ENCODE results near the gene DSCAM. TPM values are rescaled to one million over a fixed set of nuclear protein-coding genes. Genes with fewer than 3 reads are reported as not detected.

The DSCAM gene
- total and polyA plus RNA-seq, 2 donors (not counting 1 experiment from before 2014, with no cell fraction given) = under 0.01 to 0.01 TPM

DNA sequence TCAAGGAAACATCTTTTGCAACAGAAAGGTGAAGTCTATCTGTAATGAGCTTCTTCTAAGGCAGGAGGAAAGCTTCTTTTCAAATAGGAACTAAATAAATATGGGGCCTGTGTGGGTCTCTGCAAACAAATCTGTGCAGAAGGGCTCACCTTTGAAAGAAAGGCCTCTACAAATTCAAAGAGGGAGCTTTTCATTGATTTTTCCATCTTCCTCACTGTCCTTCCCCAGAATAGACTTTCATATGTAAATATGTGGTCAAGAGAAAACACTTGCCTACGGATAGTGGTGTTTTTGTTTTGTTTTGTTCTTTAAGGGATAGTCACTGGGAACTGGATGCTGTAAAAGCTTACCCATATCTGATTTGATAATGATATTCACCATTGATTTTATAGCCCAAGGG is 223.4 kb downstream of the DSCAM start:
- Histone ChIP-seq H3K9ac (ENCODE audit: insufficient read depth, low read length) (no peak overlapping the region), H4K20me1 (ENCODE audit: control insufficient read depth, extremely low read depth, insufficient read depth, low read length) (no peaks in the 10 kb centered on the region), H3K36me3 (ENCODE audit: control insufficient read depth, insufficient read depth, low read length) (no peaks in the 10 kb centered on the region), H2AFZ (ENCODE audit: low read length) (no peak overlapping the region), H3K27ac (ENCODE audit: insufficient read depth, low read length) (no peak overlapping the region), H3K4me2 (ENCODE audit: extremely low read depth, insufficient read depth, low read length) (no peak overlapping the region), H3K79me2 (ENCODE audit: control insufficient read depth, insufficient read depth, low read length) (no peaks in the 10 kb centered on the region), H3K9me3 (ENCODE audit: control insufficient read depth, insufficient read depth, low read depth, low read length) (no peaks in the 10 kb centered on the region), H3K4me3 (replicated peaks in 1 of 4; ENCODE audit: control extremely low read depth in 1 of 4, insufficient read depth in 1 of 4, low read depth in 3 of 4, low read length in 4 of 4) (no peak overlapping the region), H3K4me1 (ENCODE audit: control insufficient read depth, extremely low read depth, insufficient read depth, low read length) (no peaks in the 10 kb centered on the region), H3K27me3 (ENCODE audit: control insufficient read depth, insufficient read depth, low read length) (no peaks in the 10 kb centered on the region)
- TF ChIP-seq, protein P1, sequence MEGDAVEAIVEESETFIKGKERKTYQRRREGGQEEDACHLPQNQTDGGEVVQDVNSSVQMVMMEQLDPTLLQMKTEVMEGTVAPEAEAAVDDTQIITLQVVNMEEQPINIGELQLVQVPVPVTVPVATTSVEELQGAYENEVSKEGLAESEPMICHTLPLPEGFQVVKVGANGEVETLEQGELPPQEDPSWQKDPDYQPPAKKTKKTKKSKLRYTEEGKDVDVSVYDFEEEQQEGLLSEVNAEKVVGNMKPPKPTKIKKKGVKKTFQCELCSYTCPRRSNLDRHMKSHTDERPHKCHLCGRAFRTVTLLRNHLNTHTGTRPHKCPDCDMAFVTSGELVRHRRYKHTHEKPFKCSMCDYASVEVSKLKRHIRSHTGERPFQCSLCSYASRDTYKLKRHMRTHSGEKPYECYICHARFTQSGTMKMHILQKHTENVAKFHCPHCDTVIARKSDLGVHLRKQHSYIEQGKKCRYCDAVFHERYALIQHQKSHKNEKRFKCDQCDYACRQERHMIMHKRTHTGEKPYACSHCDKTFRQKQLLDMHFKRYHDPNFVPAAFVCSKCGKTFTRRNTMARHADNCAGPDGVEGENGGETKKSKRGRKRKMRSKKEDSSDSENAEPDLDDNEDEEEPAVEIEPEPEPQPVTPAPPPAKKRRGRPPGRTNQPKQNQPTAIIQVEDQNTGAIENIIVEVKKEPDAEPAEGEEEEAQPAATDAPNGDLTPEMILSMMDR (conservative IDR thresholded peaks at IDR 0.05 in 1 of 2, IDR thresholded peaks at IDR 0.05 in 1 of 2; ENCODE audit: low read depth in 1 of 2, low read length in 2 of 2) = no peak
- no peak for TF ChIP-seq EZH2 (IDR thresholded peaks at IDR 0.05; ENCODE audit: low read length, missing control alignments)
- no peak for DNase-seq (ENCODE audit: low read depth in 2 of 2)

DNA sequence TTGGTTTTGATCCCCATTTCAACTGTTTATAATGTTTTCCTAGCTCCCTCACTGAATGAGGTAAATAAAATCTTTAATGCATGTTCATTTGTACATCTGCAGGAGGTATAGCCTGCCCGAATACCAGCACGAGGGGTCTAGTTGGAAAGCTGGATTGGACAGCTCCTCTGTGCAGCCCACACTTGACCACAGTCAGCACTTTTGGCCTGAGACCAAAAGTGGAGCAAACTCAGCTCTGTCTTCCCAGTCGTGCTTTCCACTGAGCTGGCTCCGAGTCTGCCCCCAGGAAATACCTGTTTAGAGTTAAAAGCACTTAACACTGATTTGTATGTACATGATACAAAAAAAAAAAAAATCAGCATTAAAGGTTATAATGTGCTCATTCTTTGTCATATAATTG is 224.4 kb downstream of the DSCAM start:
- Histone ChIP-seq H3K9ac (ENCODE audit: insufficient read depth, low read length) (no peak overlapping the region), H3K27me3 (ENCODE audit: control insufficient read depth, insufficient read depth, low read length) (no peaks in the 10 kb centered on the region), H3K4me1 (ENCODE audit: control insufficient read depth, extremely low read depth, insufficient read depth, low read length) (no peaks in the 10 kb centered on the region)

DNA sequence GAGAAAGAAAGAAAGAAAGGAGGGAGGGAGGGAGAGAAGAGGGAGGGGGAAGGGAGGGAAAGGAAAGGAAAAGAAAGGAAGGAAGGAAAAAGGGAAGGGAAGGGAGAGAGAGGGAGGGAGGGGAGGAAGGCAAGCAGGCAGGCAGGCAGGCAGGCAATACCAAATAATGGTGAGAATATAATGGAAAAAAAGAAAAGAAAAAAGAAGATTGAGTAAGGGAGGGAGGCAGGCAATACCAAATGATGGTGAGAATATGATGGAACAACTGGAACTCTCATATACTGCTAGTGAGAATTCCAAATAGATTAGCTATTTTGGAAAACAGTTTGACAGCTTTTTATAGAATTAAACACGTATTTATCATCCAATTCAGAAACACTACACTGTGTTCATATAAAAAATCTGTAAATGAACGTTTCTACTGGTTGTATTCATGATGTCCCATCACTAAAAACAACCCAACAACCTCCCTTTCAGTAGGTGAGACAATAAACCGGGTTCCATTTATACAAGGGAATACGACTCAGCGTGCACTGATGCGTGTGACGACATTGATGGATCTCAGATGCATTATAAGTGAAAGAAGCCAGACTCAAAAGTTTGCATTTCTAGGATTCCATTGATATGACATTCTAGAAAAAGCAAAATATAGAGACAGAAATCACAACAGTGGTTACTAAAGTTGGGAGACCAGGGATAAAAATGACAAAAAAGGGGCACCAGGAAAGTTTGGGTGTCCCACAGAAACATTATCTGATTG is 226.4 kb downstream of the DSCAM start:
- H3K9ac ChIP-seq (ENCODE audit: insufficient read depth, low read length) = no peak overlapping the region
- H4K20me1 ChIP-seq (ENCODE audit: control insufficient read depth, extremely low read depth, insufficient read depth, low read length) = no peaks in the 10 kb centered on the region
- TF ChIP-seq, protein P1 (conservative IDR thresholded peaks at IDR 0.05 in 1 of 2, IDR thresholded peaks at IDR 0.05 in 1 of 2; ENCODE audit: low read depth in 1 of 2, low read length in 2 of 2) = no peak
- no peak for TF ChIP-seq EZH2 (IDR thresholded peaks at IDR 0.05; ENCODE audit: low read length, missing control alignments)
- no peak overlapping the region for H3K4me3 ChIP-seq (replicated peaks in 1 of 4; ENCODE audit: control extremely low read depth in 1 of 4, insufficient read depth in 1 of 4, low read depth in 3 of 4, low read length in 4 of 4)
- no peaks in the 10 kb centered on the region for H3K79me2 ChIP-seq (ENCODE audit: control insufficient read depth, insufficient read depth, low read length)
- no peaks in the 10 kb centered on the region for H3K36me3 ChIP-seq (ENCODE audit: control insufficient read depth, insufficient read depth, low read length)
- no peak overlapping the region for H2AFZ ChIP-seq (ENCODE audit: low read length)
- DNase-seq (ENCODE audit: low read depth in 2 of 2) = peak in 1 of 2 donors; percentile 39
- no peaks in the 10 kb centered on the region for H3K4me1 ChIP-seq (ENCODE audit: control insufficient read depth, extremely low read depth, insufficient read depth, low read length)
- H3K9me3 ChIP-seq (ENCODE audit: control insufficient read depth, insufficient read depth, low read depth, low read length) = no peaks in the 10 kb centered on the region
- H3K27ac ChIP-seq (ENCODE audit: insufficient read depth, low read length) = no peak overlapping the region
- no peak overlapping the region for H3K4me2 ChIP-seq (ENCODE audit: extremely low read depth, insufficient read depth, low read length)
- H3K27me3 ChIP-seq (ENCODE audit: control insufficient read depth, insufficient read depth, low read length) = no peaks in the 10 kb centered on the region

More for the DNA sequence above, 224.4 kb downstream of the DSCAM start:
- DNase-seq (ENCODE audit: low read depth in 2 of 2) = peak in 1 of 2 donors; percentile 70
- no peak overlapping the region for H3K4me3 ChIP-seq (replicated peaks in 1 of 4; ENCODE audit: control extremely low read depth in 1 of 4, insufficient read depth in 1 of 4, low read depth in 3 of 4, low read length in 4 of 4)
- H3K4me2 ChIP-seq (ENCODE audit: extremely low read depth, insufficient read depth, low read length) = no peak overlapping the region
- no peaks in the 10 kb centered on the region for H3K36me3 ChIP-seq (ENCODE audit: control insufficient read depth, insufficient read depth, low read length)
- TF ChIP-seq, protein P1 (conservative IDR thresholded peaks at IDR 0.05 in 1 of 2, IDR thresholded peaks at IDR 0.05 in 1 of 2; ENCODE audit: low read depth in 1 of 2, low read length in 2 of 2) = no peak
- no peak for TF ChIP-seq EZH2 (IDR thresholded peaks at IDR 0.05; ENCODE audit: low read length, missing control alignments)
- H3K9me3 ChIP-seq (ENCODE audit: control insufficient read depth, insufficient read depth, low read depth, low read length) = no peaks in the 10 kb centered on the region
- H3K79me2 ChIP-seq (ENCODE audit: control insufficient read depth, insufficient read depth, low read length) = no peaks in the 10 kb centered on the region
- H3K27ac ChIP-seq (ENCODE audit: insufficient read depth, low read length) = no peak overlapping the region
- no peak overlapping the region for H2AFZ ChIP-seq (ENCODE audit: low read length)
- no peaks in the 10 kb centered on the region for H4K20me1 ChIP-seq (ENCODE audit: control insufficient read depth, extremely low read depth, insufficient read depth, low read length)
